Fibroblast of skin of right quadriceps (primary cell): ENCODE measurements around the gene ANK2.
"Not testable (repeated sequence)": the region's sequence is repeated elsewhere in the genome, so short reads cannot be mapped to it uniquely, and the experiment has no call there.

Experiments
- DNase-seq: peaks from one replicate; pipeline ENCODE4 v3.0.0-alpha.2; 2013

The ANK2 gene

GRCh38 chr4:113154281-113154680, 104.8 kb downstream of the ANK2 start:
- DNase-seq = no peak

- DNase-seq = no peak
These were observed 107.8 kb downstream of the ANK2 start for GRCh38 chr4:113157086-113157857.

GRCh38 chr4:113159942-113160545, 110.6 kb downstream of the ANK2 start:
- DNase-seq = no peak

GRCh38 chr4:113160548-113160947, 111.1 kb downstream of the ANK2 start:
- no peak for DNase-seq

GRCh38 chr4:113162089-113162488, 112.6 kb downstream of the ANK2 start:
- no peak for DNase-seq

- DNase-seq = no peak
These were observed 119.9 kb downstream of the ANK2 start for GRCh38 chr4:113169368-113169767.

GRCh38 chr4:113170115-113170804, 120.8 kb downstream of the ANK2 start:
- no peak for DNase-seq

GRCh38 chr4:113170805-113171468, 121.5 kb downstream of the ANK2 start:
- no peak for DNase-seq

GRCh38 chr4:113173126-113173792, 123.8 kb downstream of the ANK2 start:
- peak; percentile 10 for DNase-seq

- DNase-seq = no peak
These were observed 124.4 kb downstream of the ANK2 start for GRCh38 chr4:113173793-113174264.

GRCh38 chr4:113179091-113179490, 129.6 kb downstream of the ANK2 start:
- no peak for DNase-seq

GRCh38 chr4:113179996-113180395, 130.5 kb downstream of the ANK2 start:
- peak; percentile 34 for DNase-seq

GRCh38 chr4:113181289-113182007, 132.0 kb downstream of the ANK2 start:
- DNase-seq = no peak

GRCh38 chr4:113183032-113183605, 133.7 kb downstream of the ANK2 start:
- DNase-seq = no peak

- DNase-seq = not testable (repeated sequence)
These were observed 136.8 kb downstream of the ANK2 start for GRCh38 chr4:113186220-113186619.

GRCh38 chr4:113186913-113187312, 137.5 kb downstream of the ANK2 start:
- no peak for DNase-seq

- no peak for DNase-seq
These were observed 137.9 kb downstream of the ANK2 start for GRCh38 chr4:113187358-113187757.

GRCh38 chr4:113189546-113189945, 140.1 kb downstream of the ANK2 start:
- no peak for DNase-seq

GRCh38 chr4:113209153-113209552, 159.7 kb downstream of the ANK2 start:
- DNase-seq = no peak

- no peak for DNase-seq
These were observed 160.3 kb downstream of the ANK2 start for GRCh38 chr4:113209652-113210320.

- DNase-seq = no peak
These were observed 163.2 kb downstream of the ANK2 start for GRCh38 chr4:113212613-113213012.
